ENCODE measurements around the gene CEMIP.

Gene CEMIP

DNA sequence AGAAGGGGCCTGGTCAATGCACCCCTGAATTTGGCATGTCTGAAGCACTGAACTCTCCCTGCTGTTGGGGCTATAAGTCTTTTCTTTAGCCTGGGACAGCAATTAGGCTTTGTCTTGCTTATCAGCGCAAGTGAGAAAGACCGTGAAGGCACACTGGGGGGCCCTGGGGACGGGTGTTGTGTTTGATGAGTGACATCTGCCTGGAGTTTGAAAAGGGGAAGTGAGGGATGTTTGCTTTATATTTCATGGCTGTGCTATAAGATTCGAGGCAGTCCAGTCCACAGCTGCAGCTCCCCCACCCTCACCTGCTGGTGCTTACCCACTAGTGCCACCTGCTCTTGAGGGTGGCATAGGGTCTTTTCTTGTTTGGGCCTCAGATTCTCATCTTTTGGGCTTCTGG, 44.8 kb downstream of the CEMIP start:
- DNase-seq, result no peak

- DNase-seq, result no peak
Observed at GRCh38 chr15:80825361-80826030, 46.3 kb downstream of the CEMIP start.

DNA sequence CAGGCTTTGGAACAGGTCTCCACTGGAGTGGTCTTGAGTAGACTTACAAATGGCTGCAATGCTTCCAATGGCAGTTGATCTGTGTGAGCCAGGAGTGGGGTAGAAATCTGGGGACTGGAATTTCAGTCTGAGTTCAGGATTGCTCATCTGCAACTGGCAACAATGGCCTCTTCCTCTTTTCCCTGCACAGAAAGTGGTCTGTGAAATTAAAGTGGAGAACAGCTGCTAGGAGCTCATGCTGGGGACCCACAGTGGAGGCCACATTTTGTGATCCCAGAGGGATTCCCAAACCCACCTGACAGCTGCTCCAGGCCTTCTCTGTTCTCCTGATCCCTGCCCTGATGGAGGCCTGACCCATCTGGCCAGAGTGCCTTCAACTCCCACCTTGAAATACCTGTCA, 49.6 kb downstream of the CEMIP start:
- DNase-seq, result no peak

DNA sequence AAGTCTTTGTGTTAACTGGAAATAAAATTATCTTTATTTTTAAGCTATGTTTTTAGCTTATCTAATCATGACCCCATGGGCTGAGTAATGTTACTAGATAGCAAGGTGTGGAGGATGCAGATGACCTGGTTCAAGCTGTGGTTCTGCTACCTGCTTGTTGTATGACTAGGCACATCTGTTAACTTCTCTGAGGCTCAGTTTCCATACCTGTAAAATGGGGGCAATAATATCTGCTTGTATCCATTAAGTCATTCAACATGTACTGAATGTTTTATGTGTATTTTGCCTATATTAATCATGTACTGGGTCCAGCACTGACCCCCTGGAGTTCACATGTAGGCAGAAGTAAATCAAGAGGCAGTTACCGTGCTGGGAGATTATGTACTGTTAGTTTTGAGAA, 51.5 kb downstream of the CEMIP start:
- DNase-seq, result no peak

- no peak for DNase-seq
Observed at GRCh38 chr15:80831192-80831591, 52.0 kb downstream of the CEMIP start.

GRCh38 chr15:80831606-80832224, 52.5 kb downstream of the CEMIP start:
- DNase-seq, result no peak

- DNase-seq, result no peak
Observed at GRCh38 chr15:80832686-80833085, 53.5 kb downstream of the CEMIP start.

- no peak for DNase-seq
Observed at GRCh38 chr15:80834402-80834801, 55.2 kb downstream of the CEMIP start.

- DNase-seq, result no peak
Observed at GRCh38 chr15:80834906-80835305, 55.7 kb downstream of the CEMIP start.

DNA sequence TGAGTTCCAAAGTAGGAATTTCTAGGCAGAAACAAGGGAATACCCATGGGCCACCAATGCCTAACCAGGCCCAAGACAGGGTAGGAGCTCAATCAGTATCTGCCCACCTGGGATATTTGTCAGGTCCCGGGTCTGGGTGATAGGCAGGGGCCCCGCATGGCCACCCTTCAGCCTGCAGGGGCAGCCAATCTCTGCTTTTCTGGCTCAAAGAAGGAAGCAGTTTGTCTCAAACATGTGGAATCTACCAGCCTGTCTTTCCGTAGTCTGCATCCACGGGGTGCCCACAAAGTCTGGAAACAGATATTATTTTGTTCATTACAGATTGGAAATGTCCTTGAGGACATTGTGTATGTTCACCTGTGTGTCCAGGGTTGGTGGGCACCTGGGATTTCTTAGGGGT, 56.2 kb downstream of the CEMIP start:
- DNase-seq, result no peak

- DNase-seq, result no peak
Observed at GRCh38 chr15:80836223-80836622, 57.1 kb downstream of the CEMIP start.

GRCh38 chr15:80837006-80837405, 57.8 kb downstream of the CEMIP start:
- DNase-seq, result no peak

DNA sequence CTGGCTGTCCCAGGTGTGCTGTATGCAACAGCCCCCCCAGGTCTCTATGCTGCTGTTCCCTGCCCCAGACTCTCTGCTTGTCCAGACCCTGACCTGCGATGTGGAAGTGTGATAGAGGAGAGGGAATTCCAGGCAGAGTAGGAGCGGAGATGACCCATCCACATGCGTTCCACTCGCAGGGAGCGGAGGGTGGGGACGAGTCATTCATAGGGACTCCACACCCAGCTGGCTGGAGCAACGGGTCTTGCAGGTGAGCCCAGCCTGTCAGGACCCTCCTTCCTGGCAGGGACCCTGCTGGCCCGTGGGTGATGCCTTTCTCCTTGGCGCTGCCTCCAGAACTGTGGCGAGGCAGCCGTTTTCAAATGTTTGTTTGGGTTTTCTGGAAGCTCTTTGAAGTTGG, 58.8 kb downstream of the CEMIP start:
- no peak for DNase-seq

DNA sequence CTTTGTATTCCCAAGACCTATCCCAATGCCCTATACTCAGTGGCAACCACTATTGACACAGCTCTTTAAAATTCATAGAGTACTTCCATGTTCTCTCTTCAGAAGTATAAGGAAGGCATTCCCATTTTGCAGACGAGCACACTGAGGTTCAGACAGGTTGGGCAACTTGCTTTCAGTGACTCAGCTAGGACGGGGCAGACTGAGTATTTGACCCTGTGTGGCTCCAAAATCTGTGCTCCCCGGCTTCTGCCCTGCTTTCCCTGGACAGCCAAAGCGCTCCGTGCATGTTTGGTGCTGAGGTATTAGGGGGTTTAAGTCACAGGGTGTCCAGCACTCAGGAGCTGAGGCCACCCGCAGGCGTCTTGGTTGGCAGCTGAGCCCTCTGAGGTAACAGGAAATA, 59.5 kb downstream of the CEMIP start:
- DNase-seq, result no peak

- no peak for DNase-seq
Observed at GRCh38 chr15:80839764-80840130, 60.6 kb downstream of the CEMIP start.

- no peak for DNase-seq
Observed at GRCh38 chr15:80840182-80841130, 61.3 kb downstream of the CEMIP start.

DNA sequence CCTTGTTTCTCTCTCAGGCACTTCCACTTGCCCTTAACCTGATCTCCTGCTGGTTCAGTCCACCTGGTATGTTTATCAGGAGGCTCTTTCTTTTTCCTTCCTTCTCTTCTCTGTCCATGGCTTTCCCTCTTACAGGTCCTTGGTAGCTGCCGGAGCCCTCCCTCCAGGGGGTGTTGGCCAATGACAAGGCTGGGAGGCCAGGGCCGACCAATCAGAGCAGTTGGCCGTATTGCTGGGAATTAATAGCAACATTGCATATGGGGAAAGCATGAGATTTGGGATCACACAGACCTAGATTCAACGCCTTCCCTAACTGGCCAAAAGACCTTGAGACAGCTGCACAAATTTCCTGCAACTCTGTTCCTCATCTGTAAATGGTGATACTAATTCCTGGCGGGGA, 62.4 kb downstream of the CEMIP start:
- no peak for DNase-seq

DNA sequence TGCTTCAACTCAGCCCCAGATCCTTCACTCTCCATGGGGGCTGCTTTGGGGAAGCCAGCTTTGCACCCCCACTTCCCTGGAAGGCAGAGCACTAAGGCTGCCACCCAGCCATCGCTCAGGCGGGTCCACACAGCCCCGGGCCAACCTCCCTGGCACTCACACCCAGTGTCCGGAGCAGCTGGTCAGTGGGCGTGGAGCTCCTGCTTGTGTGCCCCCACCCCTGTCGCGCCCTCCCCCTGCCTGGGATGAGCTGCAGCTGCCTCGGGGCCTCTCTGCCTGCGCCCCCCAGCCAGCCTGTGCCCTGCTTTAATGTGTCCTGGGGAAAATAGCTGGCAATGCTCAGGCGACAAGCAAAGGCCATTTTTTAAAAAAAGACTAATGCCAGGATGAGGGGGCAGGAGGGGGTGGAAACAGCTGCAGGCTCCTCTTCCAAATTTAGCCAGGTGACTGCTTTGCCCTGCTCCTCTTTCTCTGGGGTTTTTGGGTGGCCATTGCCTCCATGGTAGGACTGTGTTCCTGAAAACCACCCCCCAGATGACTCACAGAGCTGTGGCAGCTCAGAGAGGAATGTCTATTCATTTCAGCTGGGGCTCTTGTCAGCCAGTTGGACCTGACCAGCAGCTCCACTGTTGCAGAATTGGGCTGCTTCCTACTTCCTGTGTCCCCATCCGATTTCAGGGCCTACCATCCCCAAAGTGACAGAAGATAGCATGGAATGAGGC, 65.0 kb downstream of the CEMIP start:
- DNase-seq, result no peak

DNA sequence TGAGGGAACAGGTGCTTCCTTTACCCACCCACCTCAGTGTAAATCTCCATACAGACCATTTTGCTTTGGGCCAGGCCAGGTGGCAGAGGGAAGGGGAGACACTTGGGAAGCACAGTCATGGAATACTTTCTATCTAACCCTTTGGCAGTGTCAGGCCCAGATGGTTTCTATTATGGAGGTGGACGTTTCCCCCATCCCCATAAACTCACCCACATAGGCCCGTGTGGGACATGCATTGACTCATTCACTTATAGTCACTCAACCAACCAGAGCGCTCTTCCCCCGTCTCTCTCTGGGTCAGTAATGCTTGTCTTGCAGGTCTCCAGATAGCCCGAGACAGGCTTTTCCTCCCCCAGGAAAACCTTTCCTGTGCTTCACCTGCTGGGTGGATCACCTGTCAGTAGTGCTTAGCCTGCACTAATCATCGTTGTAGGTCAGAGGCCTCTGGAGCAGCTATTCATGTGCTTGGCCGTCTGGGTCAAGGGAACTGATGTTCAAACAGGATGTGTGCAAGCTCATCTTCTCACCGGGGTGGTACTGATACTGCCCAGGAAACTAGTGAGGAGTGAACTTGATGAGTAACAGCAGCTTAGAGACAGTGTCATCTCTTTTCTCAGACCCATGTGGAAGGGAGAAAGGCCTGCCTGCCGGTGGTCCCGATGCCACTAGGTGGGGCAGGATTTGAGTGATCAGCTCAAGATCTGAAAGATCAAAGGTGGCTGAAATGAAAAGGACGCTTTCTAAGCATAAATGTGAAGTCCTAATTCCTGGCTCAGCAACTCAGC, 67.1 kb downstream of the CEMIP start:
- no peak for DNase-seq

- DNase-seq, result no peak
Observed at GRCh38 chr15:80849308-80849707, 70.1 kb downstream of the CEMIP start.

- no peak for DNase-seq
Observed at GRCh38 chr15:80850941-80851451, 71.8 kb downstream of the CEMIP start.

DNA sequence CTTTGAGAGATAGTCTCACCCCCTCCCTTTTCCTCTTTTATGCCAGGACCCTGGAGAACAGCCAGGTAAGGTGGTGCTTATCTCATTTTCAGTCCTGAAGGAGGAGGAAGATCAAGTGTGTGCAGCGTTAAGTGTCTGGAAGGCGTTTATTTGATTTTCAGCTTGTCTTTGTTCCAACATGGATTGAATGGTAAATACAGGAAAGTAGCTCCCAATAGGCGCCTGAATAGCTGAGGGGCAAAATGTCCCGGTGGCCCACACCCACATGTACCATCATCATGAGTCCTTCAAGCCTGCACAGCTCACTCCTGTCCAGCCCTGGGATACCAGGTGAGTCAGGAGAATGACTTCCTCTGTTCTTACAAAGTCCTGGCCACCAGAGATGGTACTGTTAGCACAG, 73.5 kb downstream of the CEMIP start:
- no peak for DNase-seq

Data from activated CD4-positive, alpha-beta T cell treated with anti-CD3 and anti-CD28 coated beads, Interleukin-2, amount 50 U/mL, for 1 hour (primary cell).